H1 (cell line): ENCODE results near the gene HACE1. TPM values are rescaled to one million over a fixed set of nuclear protein-coding genes. Genes with fewer than 3 reads are reported as not detected.

Experiments
- BACH1 ChIP-seq: IDR thresholded peaks from 2 replicates; pipeline ENCODE4 v1.6.1; 2012; ENCODE audit warnings: low read length, improper control_type of control experiment
- NRF1 ChIP-seq: IDR thresholded peaks from 2 replicates; pipeline ENCODE4 v1.6.1; 2011; ENCODE audit warnings: mild to moderate bottlenecking, low read depth, low read length, improper control_type of control experiment
- TAF1 ChIP-seq: IDR thresholded peaks from 2 replicates; pipeline ENCODE4 v1.6.1; 2011; ENCODE audit warnings: mild to moderate bottlenecking, low read depth, low read length
- ZNF274 ChIP-seq: IDR thresholded peaks from 2 replicates; pipeline ENCODE4 v1.7.0; 2012; ENCODE audit warnings: low read length, borderline replicate concordance; ENCODE audit errors: extremely low read depth
- polyA plus RNA-seq, 7 experiments: library from polyadenylated mRNA; depleted of rRNA in 3 of 7; stranded (reverse) in 5 of 7; unstranded in 2 of 7; fragments of >200 nt in 5 of 7; fragments of 200-250 nt in 2 of 7; gene quantifications; 1 replicate in 5 of 7; 2 replicates in 1 of 7; 4 replicates in 1 of 7; pipeline versions ENCODE4 v1.2.1 to v1.2.3, GENCODE V29; 2011 to 2013; ENCODE audit warnings: missing spikeins in 2 of 7, mixed read lengths in 2 of 7
- total RNA-seq: library from RNA; stranded (reverse); fragmentation: NEBNext Ultra II Directional; extraction: Animal tissue kit (Norgen Biotek cat#: 25700); gene quantifications from 2 replicates; pipeline ENCODE4 v1.2.1, GENCODE V29; 2021

The HACE1 gene
- total and polyA plus RNA-seq, 2 of the 8 experiments (the other 6 are each of a cell fraction or from before 2014, with no cell fraction given), result 7.1 to 21.3 TPM

GRCh38 chr6:104686550-104687175 lies 173.1 kb downstream of the HACE1 start (continued):
- TF ChIP-seq ZNF274 (no peak), BACH1 (no peak), TAF1 (no peak), NRF1 (no peak)
